Stromal cell of bone marrow (primary cell): ENCODE data around the gene DDC.
"Not testable (repeated sequence)": the region's sequence is repeated elsewhere in the genome, so short reads cannot be mapped to it uniquely, and the experiment has no call there.

Experiments used
- DNase-seq: peaks from one replicate; pipeline ENCODE4 v3.0.0-alpha.2; 2012; ENCODE audit warnings: low read depth

Gene DDC

DNA sequence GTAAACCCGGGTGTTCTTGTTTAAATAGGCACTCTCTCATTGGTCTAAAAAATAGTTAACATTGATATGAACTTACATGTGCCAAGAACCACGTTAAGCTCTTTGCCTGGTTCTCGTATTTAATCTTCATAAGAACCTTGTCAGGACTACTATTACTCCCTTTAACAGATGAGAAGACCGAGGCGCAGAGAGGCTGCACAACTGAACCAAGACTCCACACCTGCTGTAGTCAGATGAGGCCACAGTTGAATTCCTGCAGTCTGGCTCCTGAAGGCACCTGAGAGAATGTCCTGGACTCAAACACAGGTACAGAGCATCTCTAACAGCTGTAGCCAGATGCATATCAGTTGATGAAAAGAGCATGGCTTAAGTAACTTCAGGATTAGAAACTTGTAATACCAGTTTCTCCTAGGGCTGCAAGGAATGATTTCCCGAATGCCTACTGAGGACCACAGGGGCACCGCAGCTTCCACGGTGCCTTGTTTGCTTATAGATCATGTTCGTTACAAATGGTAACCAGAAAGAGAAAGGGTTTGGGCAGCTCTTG is 9.5 kb downstream of the DDC start:
- no peak for DNase-seq

DNA sequence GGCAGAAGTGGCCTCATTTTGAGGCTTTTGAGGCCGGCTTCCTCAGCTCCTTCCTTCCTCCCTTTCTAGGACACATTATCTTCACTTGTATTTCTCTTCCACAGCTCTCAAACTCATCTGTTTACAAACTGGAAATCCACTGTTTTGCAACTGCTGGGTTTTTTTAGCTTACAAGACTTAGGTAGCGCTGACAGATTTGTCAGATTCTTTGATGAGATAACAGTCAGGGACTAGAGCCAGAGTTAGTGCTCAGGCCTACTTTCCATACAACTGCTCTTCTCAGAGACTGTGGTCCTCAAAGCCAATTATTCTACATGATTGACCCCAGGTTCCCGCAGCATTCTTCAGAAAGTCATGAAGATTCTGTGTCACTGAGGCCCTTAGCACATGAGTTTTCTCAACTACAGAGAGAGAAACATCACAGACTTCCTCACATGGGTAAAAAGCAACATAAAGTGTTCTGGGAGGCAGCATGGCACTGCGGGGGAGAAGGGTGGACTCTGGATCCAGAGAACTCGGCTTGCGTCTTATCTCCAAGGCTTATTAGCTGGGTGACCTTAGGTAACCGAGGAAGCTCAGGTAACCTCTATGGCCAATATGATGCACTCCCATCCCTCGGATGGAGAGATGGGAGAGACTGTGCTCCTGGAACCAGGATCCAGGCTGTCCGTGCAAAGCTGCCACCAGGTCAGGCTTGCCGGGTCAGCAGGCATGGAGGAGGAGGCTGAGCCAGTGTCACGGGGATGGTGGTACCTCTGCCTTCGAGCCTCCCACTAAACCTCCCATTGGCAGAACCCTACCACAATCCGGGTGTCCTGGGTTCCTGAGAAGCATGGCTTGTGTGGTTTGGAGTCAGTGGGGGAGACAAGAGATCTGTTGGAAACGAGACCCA is 10.5 kb downstream of the DDC start:
- DNase-seq: no peak

DNA sequence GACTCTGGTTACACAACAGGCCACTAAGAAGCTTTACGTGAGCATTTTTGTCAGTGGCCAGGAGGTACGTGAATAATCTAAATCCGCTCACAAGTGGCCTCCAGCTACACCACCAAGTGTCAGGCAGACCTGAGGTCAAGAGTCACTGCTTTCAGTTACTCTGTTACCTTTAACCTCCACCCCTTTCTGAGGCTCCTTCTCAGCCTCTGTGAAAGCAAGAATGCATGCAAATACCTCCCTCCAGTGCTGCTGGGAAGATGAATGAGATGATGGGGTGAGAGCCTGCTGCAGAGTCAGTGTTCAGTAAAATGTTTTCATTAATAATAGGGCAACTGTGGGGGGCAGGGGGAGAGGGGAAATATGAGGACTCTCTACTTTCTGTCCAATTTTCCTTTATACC is 11.2 kb downstream of the DDC start:
- no peak for DNase-seq

DNA sequence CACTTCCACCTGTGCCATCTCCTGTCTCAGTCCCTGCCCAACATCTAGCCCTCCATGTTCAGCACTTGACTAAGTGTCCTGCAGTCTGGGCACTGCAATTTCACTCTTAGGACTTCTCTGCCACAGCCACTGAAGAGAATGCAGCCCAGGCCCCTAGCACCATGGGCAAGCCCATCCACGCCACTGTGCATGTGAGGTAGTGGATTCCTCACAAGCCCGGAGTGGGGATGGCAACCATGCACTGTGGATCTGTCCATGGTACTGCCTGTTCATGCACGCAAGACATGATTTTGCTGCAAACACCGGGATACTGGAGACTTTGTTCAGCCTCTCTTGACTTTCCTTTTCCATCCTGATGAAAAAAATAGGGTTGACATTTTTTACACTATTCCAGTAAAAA is 12.3 kb downstream of the DDC start:
- DNase-seq: peak; percentile 7

DNA sequence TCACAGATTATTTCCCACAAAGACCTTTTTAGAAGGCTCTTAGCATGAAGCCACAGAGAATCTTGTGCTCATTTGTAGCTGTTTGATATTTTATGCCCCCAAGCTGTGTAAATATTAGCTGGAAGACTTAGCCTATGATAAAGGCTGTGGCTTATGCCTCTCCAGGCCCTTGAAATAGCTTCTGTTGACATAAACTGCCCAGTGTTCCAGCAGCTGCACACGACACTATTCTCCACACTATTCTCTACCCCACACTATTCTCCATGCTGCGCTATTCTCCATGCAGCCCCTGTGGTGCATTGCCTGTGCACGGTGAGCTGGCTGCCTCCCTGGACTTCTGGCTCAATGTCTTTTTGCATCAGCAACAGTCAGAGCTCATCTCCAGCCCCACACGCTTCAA is 13.1 kb downstream of the DDC start:
- DNase-seq: no peak

DNA sequence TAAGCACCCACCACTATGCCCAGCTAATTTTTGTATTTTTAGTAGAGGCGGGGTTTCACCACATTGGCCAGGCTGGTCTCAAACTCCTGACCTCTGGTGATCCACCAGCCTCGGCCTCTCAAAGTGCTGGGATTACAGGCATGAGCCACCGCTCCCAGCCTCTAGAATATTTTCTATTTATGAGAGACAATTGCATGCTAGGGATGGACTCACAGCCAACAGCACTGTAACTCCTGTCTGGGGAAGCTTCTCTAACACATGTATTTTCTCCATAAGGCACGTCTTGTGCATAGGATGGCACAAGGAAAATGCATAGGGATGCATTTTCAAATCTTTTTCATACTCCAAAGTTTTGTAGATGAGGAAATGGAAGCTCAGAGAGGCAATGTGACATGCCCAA is 19.6 kb downstream of the DDC start:
- DNase-seq: not testable (repeated sequence)

DNA sequence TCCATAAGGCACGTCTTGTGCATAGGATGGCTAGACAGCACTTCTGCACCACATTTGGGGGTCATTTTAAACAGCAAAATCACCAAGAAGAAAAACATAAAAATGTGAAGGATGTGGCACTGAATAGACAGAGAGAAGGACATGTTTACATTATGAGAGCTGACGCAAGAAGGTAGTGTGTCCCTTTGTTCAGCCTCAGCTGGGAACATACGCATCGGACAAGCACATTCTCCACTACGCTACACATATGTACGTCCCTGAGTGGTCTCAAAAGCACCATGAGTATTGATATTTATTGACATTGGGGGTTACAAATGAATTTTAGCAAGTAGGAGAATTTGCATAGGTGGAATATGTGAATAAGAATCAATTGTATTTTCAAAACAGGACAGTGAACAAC is 20.2 kb downstream of the DDC start:
- no peak for DNase-seq

DNA sequence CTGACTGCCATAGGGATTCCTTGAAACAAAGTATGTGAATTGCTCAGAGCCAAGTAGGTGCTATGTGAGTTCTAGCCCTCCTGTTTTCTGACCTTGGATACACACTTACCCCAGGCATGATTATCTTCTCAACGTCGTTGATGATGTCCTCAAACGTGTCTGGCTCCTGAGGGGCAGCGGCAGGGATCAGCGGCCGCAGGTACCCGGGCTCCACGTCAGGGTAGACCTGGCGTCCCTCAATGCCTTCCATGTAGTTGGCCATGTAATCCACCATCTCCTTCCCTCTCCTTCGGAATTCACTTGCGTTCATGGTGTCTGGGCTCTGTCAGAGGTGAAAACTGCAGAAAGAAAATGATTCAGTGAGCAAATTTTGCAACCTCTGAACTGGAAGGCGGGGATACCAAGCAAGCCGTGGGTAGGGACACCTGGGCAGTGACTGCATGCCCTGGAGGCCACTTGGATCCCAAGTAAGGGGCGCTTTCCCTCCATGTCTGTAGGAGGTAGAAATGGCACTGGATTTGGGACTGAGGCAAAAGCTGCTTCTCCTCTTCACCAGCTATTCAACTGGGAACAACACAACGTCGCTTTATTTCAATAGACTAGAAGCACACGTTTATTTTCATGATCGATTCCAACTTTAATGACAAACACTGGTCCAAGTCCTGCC is 21.3 kb downstream of the DDC start:
- no peak for DNase-seq

DNA sequence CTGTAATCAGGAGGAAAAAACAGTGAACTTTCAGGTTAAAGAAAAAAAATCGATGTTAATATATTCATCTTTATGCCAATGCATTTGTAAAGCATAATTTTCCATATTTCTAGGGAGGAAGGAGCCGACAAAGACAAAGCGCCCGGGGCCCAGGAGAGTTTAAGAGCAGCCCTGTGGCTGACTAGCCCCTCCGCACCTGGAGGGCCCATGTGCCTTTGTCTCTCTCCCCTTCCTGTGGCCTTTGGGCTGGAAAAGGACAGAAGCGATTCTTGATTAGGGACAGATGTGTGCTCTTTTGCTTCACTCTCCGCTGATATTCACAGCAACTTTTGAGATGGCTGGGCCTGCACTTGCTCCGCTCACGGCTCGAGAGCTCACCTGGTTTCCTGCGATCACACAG is 23.1 kb downstream of the DDC start:
- DNase-seq: no peak

DNA sequence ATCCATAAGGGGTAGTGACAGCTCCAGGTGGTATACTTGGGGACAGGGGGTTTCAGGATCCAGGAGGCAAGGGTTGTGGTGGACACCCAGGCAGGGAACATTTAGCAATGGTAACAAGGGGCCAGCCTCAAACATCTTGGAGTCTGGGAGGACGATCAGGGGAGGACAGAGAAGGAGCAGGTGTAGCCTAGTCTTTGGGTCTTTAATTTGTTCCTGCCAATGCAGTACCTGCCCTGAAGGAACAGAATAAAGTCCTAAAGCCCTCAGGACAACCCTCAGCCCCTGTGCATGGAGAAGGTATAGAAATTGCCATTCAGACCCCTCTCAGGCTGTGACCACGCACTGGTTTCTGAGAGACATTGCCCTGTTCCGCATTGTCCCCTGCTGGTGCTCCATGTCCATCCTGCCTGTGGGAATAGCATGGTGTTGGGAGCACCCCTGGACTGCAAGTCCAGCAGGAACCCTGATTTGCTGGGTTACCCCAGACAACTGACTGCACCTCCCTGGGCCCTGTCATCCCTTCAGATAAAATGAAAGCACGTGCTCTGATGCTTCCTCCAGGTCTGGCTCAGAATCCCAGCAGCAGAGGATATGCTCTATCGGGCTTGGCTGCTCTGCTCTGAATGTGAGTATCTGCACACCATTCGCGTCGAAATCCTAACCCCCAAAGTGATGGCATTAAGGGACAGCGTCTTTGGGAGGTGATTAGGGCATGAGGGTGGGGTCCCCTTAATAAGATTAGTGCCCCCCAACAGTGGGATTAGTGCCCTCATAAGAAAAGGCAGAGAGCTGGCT is 24.2 kb downstream of the DDC start:
- DNase-seq: no peak

DNA sequence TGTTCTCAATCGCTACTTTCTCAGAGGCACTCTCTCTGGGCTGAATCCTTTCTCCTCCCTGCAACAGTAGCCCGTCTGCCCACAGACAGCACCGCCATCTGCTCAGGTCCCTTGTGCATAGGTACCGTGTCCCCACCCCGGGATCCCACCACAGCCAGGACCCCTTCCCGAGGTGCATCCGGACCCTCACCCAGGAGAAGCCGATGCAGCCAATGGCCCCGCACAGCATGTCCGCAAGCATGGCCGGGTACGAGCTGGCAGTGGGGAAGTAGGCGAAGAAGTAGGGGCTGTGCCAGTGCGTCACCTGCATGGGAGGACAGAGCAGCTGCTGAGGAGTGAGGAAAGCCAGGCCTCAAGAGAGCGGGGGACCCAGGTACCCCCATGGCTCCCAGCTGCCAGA is 25.5 kb downstream of the DDC start:
- no peak for DNase-seq

DNA sequence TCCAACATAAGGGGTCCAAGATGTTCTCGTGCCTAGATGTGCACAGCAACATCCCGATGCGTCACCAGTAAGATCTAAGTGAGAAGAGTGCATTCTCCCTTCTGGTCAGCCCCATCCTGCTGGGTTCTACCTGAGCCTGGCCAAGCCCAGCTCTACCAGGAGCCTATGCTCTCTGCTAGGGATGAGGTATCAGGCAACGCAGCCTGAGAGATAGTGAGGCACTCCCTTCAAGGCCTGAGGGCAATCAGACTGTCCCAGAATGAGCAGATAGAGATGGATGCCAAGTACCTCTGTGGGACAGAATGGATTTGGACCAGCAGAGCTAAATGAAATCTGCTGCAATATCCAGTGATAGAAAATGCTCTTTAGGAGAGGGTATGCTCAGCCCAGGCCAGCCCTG is 26.7 kb downstream of the DDC start:
- no peak for DNase-seq

DNA sequence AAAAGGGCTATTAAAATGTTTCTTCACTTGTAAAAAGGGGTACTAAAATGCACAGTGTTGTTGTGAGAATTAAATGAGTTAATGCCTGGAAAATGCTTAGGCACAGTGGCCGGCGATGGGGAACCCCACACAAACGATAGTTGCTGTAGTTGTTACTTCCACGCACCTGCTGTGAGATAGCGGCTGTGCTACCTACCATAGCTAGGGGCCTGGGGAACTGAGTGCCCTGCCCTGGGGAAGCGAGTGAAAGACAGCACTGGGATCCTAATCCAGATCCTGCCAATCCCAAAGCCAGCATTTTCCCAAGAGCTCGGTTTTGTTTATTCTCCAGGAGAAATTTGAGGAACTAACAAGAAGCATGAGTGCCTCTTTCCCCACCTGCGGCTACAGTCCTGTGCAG is 27.8 kb downstream of the DDC start:
- no peak for DNase-seq

DNA sequence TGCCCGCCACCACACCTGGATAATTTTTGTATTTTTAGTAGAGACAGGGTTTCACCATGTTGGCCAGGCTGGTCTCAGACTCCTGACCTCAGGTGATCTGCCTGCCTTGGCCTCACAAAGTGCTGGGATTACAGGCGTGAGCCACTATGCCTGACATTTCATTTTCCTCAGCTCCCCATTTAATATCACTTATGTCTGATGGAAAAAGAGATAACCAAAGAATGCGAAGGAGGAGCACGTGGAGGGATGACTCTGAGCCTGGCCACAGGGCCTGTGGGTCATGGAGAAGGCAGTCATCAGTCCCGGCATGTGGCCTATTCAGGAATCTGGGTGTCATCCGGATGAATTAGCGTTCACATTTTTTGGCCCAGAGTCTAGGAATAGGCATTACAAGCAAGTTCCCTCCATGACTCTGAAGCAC is 29.9 kb downstream of the DDC start:
- DNase-seq: peak; percentile 24

DNA sequence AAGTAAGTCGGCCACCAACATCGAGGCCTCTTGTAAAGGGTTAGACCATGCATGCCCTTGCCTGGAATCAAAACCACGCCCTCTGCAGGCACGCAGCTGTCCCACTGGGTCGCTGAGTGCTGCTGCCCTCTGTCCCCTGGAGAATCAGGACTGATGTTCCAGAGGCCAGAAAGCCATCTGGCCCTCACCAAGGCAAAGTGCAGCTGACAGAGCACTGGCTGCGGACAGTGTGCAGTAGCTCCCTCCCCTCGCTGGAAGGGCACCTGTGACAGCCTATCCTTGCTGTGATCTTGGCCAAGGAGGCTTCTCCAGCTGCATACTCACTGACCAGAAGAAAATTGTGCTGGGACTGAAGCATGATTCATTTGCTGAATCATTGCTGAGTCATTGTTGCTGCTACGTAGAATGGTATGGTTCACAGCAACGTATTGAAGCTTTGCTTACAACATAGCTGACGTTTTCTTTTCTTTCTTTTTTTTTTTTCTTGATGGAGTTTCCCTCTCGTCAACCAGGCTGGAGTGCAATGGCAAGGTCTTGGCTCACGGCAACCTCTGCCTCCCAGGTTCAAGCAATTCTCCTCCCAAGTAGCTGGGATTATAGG is 30.4 kb downstream of the DDC start:
- DNase-seq: peak; percentile 95

DNA sequence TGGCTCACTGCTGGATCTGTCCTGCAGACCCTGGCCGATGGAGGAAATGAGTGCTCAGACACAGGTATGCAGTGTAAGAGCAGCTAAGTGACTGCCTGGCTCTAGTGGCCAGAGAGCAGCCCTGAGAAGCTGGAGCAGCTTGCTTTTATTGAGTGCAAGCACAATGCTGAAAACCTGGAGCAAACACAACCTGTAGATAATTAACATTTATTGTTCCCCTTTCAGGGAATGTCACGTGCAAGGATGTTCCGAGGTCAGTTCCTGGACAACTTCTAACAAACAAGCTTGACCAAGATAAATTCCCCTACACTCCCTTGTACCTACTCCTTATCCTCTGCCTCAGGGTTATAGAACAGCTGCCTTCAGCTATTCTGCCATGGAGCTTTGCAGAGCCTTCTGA is 31.3 kb downstream of the DDC start:
- no peak for DNase-seq

DNA sequence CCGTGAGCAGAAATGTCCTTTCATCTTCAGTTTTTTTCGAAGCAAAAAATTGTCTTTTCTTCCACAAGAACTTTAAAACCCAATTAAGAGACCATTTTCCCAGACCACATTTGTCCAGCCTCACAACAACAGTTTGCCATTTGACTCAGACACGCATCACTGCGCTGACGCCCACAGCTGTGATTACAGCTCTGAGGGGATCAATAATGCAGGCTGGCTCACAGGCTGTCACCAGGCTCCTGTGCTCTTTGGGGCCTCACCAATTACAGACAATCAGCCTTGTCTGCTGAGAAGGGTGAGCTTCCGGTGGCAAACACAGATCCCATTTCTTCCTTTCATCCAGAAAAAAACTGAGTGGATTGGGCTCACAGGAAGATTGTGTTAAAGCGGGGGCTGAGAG is 33.3 kb downstream of the DDC start:
- peak; percentile 8 for DNase-seq

DNA sequence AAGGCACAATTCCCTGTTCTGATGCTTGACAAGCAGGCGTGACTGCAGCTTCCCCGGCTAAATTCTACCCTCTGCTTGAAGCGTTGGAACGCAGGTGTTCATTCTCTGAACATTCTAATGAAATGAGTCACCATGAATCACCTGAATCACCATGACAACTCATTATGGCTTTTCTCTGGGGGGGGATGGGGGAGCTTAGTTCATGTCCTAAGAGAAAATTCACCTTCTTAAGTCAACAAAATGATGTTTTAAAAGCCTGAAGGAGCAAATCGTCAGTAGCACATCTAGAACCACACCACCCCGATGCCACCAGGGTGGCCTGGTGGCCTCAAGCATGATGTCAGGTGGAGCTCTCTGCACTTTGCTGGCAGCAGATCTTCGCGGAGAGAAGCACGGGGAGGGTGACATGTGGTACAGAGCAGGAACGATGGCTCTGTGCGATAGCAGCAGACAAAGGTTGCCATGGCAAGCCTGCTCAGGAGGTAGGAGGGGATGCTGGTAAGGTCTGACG is 33.7 kb downstream of the DDC start:
- no peak for DNase-seq

DNA sequence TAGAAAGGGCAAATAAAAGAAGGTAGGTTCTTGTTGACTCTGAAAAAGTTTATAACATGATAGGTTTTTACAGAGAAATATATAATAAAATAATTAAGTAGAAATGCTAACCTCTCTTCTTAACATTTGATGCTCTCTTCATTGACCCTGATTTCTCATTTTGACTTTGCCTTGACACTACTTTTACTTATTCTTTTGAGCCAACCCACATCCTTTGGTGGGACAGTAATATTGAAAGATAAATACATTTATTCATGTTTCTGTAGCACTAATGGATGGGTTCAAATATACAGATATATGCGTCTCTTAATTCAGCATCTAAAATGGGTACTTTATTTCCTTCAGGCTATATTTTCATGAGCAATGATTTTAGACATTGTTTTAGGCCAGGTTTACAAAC is 34.4 kb downstream of the DDC start:
- DNase-seq: no peak

DNA sequence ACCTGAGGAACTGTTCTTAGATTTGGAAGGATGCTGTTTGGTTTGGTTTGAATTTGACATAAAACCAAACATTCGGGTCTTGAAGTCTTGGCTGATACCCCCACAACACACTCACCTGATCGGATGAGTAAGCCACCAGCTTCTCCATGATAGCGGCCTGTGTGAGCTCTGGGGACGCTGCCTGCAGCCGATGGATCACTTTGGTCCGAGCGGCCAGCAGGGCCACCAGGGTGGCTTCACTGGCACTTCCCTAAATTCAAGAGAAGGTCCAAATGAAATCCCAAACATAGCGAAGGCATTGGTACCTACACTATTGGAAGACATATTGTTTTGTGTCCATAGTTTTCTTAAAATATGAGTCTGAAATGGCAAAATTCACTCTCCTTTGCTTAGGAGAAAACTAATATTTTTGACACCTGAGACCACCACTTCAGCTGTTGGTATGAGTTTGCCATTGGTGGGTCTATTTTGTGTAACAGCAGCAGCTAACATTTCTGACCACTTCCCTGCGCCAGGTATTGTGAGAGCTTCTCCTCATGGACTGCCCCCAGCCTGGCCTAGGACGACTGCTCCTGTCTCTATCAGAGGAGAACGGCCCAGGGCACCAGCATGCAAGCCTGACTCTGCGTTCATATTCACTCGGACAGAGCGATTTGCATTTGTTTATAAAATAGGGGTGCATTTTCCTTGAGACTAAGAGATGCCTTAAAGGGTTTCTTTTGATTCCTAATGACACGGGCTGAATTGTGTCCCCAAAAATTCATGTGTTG is 35.9 kb downstream of the DDC start:
- DNase-seq: no peak
